Measurements from ENCODE around the gene KRTAP2-4. TPM values are rescaled to one million over a fixed set of nuclear protein-coding genes. Genes with fewer than 3 reads are reported as not detected.

The KRTAP2-4 gene
- total and polyA plus RNA-seq, 11 donors, result not detected

- Histone ChIP-seq H3K36me3 (no peaks in the 10 kb centered on the region), H3K9me3 (peaks cover 0 to 7% (median 0%) of the 10 kb centered on the region in 12 donors), H3K27ac (no peak overlapping the region), H3K4me3 (no peak overlapping the region), H3K27me3 (peaks cover 0 to 4% (median 0%) of the 10 kb centered on the region in 9 donors), H3K4me1 (peaks cover 0 to 9% (median 0%) of the 10 kb centered on the region in 12 donors)
- no peak for ATAC-seq
- 72 to 84% (median 80%) methylated on average over 9 to 13 of the region's 13 CpGs for WGBS, 4 donors
- TF ChIP-seq, protein P1, sequence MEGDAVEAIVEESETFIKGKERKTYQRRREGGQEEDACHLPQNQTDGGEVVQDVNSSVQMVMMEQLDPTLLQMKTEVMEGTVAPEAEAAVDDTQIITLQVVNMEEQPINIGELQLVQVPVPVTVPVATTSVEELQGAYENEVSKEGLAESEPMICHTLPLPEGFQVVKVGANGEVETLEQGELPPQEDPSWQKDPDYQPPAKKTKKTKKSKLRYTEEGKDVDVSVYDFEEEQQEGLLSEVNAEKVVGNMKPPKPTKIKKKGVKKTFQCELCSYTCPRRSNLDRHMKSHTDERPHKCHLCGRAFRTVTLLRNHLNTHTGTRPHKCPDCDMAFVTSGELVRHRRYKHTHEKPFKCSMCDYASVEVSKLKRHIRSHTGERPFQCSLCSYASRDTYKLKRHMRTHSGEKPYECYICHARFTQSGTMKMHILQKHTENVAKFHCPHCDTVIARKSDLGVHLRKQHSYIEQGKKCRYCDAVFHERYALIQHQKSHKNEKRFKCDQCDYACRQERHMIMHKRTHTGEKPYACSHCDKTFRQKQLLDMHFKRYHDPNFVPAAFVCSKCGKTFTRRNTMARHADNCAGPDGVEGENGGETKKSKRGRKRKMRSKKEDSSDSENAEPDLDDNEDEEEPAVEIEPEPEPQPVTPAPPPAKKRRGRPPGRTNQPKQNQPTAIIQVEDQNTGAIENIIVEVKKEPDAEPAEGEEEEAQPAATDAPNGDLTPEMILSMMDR (IDR thresholded peaks at IDR 0.05), result no peak
- DNase-seq, result no peak
- intact Hi-C loops (cut with DNase I), result no loop called here
Observed at GRCh38 chr17:41016578-41017215, 49.0 kb downstream of the KRTAP2-4 start.

DNA sequence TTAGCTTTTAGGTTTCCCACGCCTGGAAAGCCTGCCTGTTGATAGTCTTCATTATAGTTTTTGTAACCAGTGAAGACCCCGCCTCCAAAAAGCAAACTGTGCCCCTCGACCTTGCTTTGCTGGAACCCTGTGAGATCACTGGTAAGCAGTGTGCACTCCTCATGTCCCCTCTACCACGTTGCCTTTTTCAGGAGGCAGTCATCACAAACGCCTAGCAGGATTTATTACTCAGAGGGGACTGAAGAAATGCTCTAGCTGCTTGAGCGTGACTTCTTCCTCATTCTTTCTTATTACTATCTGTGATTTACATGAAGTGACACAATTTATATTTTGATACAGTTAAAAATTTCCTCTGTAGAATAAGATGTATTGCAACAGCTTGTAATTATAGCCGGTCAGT, 50.2 kb downstream of the KRTAP2-4 start:
- ATAC-seq, result no peak
- DNase-seq, result no peak
- H3K27ac ChIP-seq, result no peak overlapping the region
- intact Hi-C loops (cut with DNase I), result no loop called here
- peaks cover 0 to 9% (median 0%) of the 10 kb centered on the region in 12 donors for H3K4me1 ChIP-seq
- 67 to 77% (median 72%) methylated on average over 7 of the region's 7 CpGs for WGBS, 4 donors
- H3K27me3 ChIP-seq, result peaks cover 0 to 4% (median 0%) of the 10 kb centered on the region in 9 donors
- H3K4me3 ChIP-seq, result no peak overlapping the region
- H3K36me3 ChIP-seq, result no peaks in the 10 kb centered on the region
- H3K9me3 ChIP-seq, result no peaks in the 10 kb centered on the region
- no peak for TF ChIP-seq POLR2A (IDR thresholded peaks at IDR 0.05)
- TF ChIP-seq, protein P1 (IDR thresholded peaks at IDR 0.05), result no peak

Other genes starting within 250 kb of the KRTAP2-4 start
Only the 30 nearest of the 39 such genes appear.
- not detected for gene KRT20, start 180.6 kb downstream of the KRTAP2-4 start, total RNA-seq
- gene KRT20, start 180.6 kb downstream of the KRTAP2-4 start, polyA plus RNA-seq, result under 1 TPM in 1 of 2 donors, not detected in 1; 0.12 TPM
- under 1 TPM in 1 of 9 donors, not detected in 8; 0.16 TPM for gene KRT23, start 128.2 kb downstream of the KRTAP2-4 start, total RNA-seq
- not detected for gene KRT23, start 128.2 kb downstream of the KRTAP2-4 start, polyA plus RNA-seq
- gene KRT39, start 98.9 kb downstream of the KRTAP2-4 start, total RNA-seq, result not detected
- gene KRT39, start 98.9 kb downstream of the KRTAP2-4 start, polyA plus RNA-seq, result not detected
- not detected for gene KRT40, start 81.6 kb downstream of the KRTAP2-4 start, total RNA-seq
- not detected for gene KRT40, start 81.6 kb downstream of the KRTAP2-4 start, polyA plus RNA-seq
- gene KRTAP3-3, start 71.7 kb downstream of the KRTAP2-4 start, total RNA-seq, result not detected
- not detected for gene KRTAP3-3, start 71.7 kb downstream of the KRTAP2-4 start, polyA plus RNA-seq
- gene KRTAP3-2, start 66.0 kb downstream of the KRTAP2-4 start, total RNA-seq, result not detected
- gene KRTAP3-2, start 66.0 kb downstream of the KRTAP2-4 start, polyA plus RNA-seq, result not detected
- gene KRTAP3-1, start 56.8 kb downstream of the KRTAP2-4 start, total RNA-seq, result not detected
- gene KRTAP3-1, start 56.8 kb downstream of the KRTAP2-4 start, polyA plus RNA-seq, result not detected
- not detected for gene KRTAP1-5, start 38.7 kb downstream of the KRTAP2-4 start, total RNA-seq
- not detected for gene KRTAP1-5, start 38.7 kb downstream of the KRTAP2-4 start, polyA plus RNA-seq
- gene KRTAP1-4, start 35.7 kb downstream of the KRTAP2-4 start, total RNA-seq, result not detected
- gene KRTAP1-4, start 35.7 kb downstream of the KRTAP2-4 start, polyA plus RNA-seq, result not detected
- not detected for gene KRTAP1-3, start 31.0 kb downstream of the KRTAP2-4 start, total RNA-seq
- gene KRTAP1-3, start 31.0 kb downstream of the KRTAP2-4 start, polyA plus RNA-seq, result not detected
- gene KRTAP1-1, start 24.4 kb downstream of the KRTAP2-4 start, total RNA-seq, result not detected
- not detected for gene KRTAP1-1, start 24.4 kb downstream of the KRTAP2-4 start, polyA plus RNA-seq
- gene KRTAP2-1, start 18.6 kb downstream of the KRTAP2-4 start, total RNA-seq, result not detected
- gene KRTAP2-1, start 18.6 kb downstream of the KRTAP2-4 start, polyA plus RNA-seq, result not detected
- gene KRTAP2-2, start 10.6 kb downstream of the KRTAP2-4 start, total RNA-seq, result not detected
- not detected for gene KRTAP2-2, start 10.6 kb downstream of the KRTAP2-4 start, polyA plus RNA-seq
- gene KRTAP2-3, start 5.8 kb downstream of the KRTAP2-4 start, total RNA-seq, result not detected
- not detected for gene KRTAP2-3, start 5.8 kb downstream of the KRTAP2-4 start, polyA plus RNA-seq
- not detected for gene KRTAP4-7, start 18.3 kb upstream of the KRTAP2-4 start, total RNA-seq
- not detected for gene KRTAP4-7, start 18.3 kb upstream of the KRTAP2-4 start, polyA plus RNA-seq
- gene KRTAP4-8, start 32.3 kb upstream of the KRTAP2-4 start, total RNA-seq, result not detected
- gene KRTAP4-8, start 32.3 kb upstream of the KRTAP2-4 start, polyA plus RNA-seq, result not detected
- gene KRTAP4-16, start 36.3 kb upstream of the KRTAP2-4 start, total RNA-seq, result not detected
- not detected for gene KRTAP4-16, start 36.3 kb upstream of the KRTAP2-4 start, polyA plus RNA-seq
- gene KRTAP4-9, start 39.5 kb upstream of the KRTAP2-4 start, total RNA-seq, result not detected
- gene KRTAP4-9, start 39.5 kb upstream of the KRTAP2-4 start, polyA plus RNA-seq, result not detected
- not detected for gene KRTAP4-11, start 52.5 kb upstream of the KRTAP2-4 start, total RNA-seq
- gene KRTAP4-11, start 52.5 kb upstream of the KRTAP2-4 start, polyA plus RNA-seq, result not detected
- not detected for gene KRTAP4-12, start 58.3 kb upstream of the KRTAP2-4 start, total RNA-seq
- gene KRTAP4-12, start 58.3 kb upstream of the KRTAP2-4 start, polyA plus RNA-seq, result not detected
- not detected for gene KRTAP4-6, start 74.7 kb upstream of the KRTAP2-4 start, total RNA-seq
- not detected for gene KRTAP4-6, start 74.7 kb upstream of the KRTAP2-4 start, polyA plus RNA-seq
- gene KRTAP4-5, start 83.9 kb upstream of the KRTAP2-4 start, total RNA-seq, result not detected
- gene KRTAP4-5, start 83.9 kb upstream of the KRTAP2-4 start, polyA plus RNA-seq, result not detected
- not detected for gene KRTAP4-4, start 94.9 kb upstream of the KRTAP2-4 start, total RNA-seq
- not detected for gene KRTAP4-4, start 94.9 kb upstream of the KRTAP2-4 start, polyA plus RNA-seq
- gene KRTAP4-3, start 102.3 kb upstream of the KRTAP2-4 start, total RNA-seq, result not detected
- gene KRTAP4-3, start 102.3 kb upstream of the KRTAP2-4 start, polyA plus RNA-seq, result not detected
- gene KRTAP4-2, start 112.3 kb upstream of the KRTAP2-4 start, total RNA-seq, result not detected
- not detected for gene KRTAP4-2, start 112.3 kb upstream of the KRTAP2-4 start, polyA plus RNA-seq
- gene KRTAP4-1, start 119.0 kb upstream of the KRTAP2-4 start, total RNA-seq, result not detected
- not detected for gene KRTAP4-1, start 119.0 kb upstream of the KRTAP2-4 start, polyA plus RNA-seq
- not detected for gene KRTAP9-1, start 124.0 kb upstream of the KRTAP2-4 start, total RNA-seq
- not detected for gene KRTAP9-1, start 124.0 kb upstream of the KRTAP2-4 start, polyA plus RNA-seq
- not detected for gene KRTAP9-2, start 160.8 kb upstream of the KRTAP2-4 start, total RNA-seq
- not detected for gene KRTAP9-2, start 160.8 kb upstream of the KRTAP2-4 start, polyA plus RNA-seq
- not detected for gene KRTAP9-3, start 166.6 kb upstream of the KRTAP2-4 start, total RNA-seq
- gene KRTAP9-3, start 166.6 kb upstream of the KRTAP2-4 start, polyA plus RNA-seq, result not detected
- gene KRTAP9-8, start 172.1 kb upstream of the KRTAP2-4 start, total RNA-seq, result not detected
- not detected for gene KRTAP9-8, start 172.1 kb upstream of the KRTAP2-4 start, polyA plus RNA-seq